HG03469 (cell line): ENCODE data around the gene ABCB4.

ENCODE experiments used
- ATAC-seq: cut with Tn5 transposase; IDR thresholded peaks from one replicate; pipeline ENCODE4 v1.9.1; 2021; ENCODE audit warnings: mild to moderate bottlenecking, moderate library complexity, moderate number of reproducible peaks; ENCODE audit not compliant: unreplicated experiment

Gene ABCB4

DNA sequence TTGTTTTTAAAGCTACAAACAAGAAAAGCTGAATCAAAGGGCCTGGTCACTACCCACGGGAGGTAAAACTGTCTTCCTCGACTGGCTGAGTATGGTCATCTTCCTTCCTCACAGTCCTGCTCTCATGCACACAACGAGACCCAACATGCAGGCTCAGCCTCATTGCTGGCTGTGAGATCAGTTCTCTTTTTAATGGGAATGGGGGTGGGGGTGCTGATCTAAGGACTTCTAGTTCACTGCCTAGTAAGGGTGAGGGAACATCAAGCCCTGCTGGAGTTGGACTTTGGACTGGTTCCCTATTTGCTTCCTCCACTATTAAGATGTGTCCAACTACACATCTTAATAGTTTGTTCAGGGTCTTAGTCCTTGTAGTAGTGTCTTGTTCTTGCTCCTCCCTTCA is 48.2 kb downstream of the ABCB4 start:
- ATAC-seq = no peak

DNA sequence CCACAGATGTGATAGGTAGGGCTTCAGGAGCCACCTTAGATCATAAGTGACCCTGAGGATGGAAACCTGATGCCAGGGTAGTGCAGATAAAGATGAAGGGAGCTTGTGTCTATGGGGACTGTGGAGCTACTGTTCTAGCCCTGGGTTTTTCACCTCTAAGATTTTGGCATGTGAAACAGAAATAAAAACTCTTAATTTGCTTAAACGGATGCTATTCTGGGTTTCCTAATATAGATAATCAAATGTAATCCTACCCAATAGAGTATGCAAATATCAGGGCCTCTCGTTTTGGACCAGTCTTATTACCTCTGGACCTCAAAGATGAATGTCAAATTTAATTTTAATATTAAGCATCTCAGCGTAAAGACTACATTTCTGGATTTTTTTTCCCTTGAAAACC is 49.3 kb downstream of the ABCB4 start:
- ATAC-seq = peak; percentile 71

DNA sequence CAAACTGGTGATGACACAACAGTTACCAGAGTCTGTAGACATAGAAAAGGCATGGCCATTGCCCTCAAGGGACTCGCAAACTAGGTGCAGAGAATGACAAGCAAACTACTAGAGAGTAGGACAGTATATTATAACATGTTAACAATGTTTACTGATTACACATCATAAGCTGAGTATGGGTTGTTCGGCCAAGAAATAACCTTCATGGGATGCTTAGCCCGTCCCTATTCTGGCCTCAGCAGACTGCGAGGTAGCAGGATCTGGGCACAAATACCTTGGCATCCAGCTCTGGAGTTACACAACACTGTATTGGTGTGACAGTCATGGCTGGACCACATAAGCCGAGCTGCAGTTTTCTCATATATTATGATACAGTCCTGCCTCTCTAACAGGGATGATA is 51.4 kb downstream of the ABCB4 start:
- no peak for ATAC-seq

DNA sequence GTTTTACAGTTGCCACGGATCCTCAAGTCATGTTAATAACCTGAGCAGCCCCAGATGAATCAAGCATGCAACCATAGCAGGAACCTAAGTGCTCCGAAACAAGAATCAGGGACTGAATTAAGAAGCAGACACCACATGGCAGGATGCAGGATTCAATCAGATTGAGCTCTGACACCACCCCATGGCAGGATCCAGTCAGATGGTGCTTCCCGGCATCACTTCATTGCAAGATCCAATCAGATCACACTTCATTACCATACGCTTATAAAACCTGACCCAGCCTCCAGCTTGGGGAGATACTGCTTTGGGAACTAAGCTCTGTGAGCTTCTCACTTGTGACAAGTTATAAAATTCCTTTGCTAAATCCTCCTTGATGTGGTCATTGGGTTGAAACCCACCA is 55.3 kb downstream of the ABCB4 start:
- no peak for ATAC-seq

DNA sequence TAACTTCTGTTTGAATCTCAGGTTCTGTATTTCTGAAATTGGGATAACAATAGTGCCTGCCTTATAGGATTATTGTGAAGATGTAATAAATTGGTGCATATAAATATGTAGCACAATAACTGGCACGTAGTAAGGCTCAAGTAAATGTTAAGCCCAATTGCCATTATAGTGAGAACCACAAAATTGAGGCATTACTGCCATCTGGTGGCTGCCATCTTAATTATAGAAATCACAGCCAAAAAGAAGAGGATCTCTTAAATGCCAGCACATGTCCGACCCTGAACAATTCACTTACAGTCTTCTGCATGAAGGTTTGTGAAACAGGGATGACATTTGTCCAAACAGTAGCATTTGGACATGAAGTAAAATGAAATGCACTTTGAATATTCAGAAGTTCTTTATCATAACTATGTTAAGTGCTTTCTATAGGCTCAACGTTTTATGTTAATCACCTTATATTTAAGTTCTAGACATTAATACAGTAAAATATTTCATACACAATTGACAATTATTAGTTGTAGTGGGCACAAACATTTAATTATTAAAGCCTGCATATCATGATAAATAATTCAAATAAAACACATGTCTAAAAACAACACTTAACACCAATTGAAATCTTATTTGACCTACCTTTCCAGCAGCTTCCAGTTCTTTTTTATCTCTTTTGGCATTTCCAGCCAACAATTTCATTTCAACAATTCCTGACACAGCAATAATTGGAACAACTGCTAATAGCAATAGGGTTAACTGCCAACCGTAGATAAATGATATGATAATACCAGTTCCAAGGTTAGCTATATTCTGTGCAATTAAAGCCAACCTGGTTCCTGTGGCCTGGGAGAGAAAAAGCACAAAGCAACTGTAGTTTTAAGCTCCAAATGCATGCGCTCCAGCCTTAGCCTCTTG is 58.5 kb downstream of the ABCB4 start:
- ATAC-seq = peak; percentile 74

DNA sequence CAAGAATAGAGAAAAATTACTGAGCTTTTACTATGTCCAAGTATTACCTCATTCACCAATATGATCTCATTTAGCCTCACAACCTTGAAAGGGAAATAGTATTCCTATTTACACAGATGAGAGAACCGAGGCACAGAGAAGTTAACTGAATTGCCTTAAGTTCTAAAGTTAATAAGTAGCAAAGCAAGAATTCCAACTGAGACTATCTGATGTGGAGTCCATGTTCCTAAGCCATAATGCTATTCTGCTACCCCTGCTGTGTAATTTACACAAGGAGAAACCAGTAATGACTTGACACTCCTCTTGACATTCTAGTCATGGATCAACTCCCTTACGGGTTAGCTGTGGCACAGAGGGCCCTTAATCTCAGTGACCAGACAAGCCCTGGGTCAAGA is 60.7 kb downstream of the ABCB4 start:
- ATAC-seq = no peak

DNA sequence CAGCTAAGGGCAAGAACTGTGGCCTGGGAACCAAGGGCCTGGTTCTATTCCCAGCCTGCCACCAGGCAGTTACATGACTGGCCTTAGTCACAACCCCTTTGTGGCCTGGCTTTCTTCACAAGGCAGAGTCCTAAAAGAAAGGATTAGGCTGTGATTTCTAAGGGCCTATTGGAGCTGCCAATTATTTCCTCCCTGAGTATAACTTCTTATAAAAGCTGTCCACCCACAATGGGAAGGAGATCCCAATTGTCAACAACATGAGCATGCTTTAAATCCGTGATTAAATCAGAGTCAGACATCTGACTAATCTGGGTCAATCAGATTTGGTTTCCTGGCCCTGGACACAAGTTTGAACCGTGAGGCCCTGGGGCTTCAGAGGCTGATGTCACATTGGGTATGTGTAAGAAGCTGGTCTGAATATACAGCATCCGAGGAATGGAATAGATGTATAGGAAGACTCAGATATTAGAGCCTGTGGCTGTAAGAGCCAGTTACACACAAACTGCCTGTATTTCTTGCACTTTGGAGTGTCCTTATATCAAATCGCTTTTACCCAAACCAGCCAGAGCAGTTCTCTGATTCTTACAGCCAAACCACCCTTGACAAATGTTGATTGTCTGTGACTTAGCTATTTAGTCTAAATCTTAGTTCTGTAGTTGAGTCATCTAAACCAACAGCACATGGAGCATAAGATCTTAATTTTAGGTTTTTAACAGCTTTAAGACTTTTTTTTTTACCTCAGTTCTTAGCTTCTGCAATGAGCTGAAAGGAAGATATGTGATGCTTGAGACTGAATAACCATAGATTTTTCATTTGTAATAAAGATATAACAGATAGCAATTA is 61.3 kb downstream of the ABCB4 start:
- no peak for ATAC-seq

DNA sequence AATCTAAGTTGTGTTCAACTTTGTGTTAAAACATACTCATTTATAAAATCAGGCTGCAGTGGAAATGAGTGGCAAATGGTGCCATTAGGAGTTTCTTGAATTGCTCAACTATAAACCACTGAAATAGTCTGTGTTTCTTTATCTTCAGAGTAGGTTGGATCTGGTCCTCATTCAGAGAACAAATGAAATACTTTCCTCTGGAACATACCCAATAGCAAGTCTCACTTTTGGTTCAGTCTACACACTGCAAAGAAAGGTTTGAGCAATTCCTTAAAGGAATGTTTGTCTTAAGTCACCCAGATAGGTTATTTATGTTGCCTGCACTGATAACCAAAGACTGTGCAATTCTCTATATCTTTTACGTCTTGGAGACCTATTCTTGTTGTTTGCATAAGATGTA is 62.5 kb downstream of the ABCB4 start:
- ATAC-seq = no peak

DNA sequence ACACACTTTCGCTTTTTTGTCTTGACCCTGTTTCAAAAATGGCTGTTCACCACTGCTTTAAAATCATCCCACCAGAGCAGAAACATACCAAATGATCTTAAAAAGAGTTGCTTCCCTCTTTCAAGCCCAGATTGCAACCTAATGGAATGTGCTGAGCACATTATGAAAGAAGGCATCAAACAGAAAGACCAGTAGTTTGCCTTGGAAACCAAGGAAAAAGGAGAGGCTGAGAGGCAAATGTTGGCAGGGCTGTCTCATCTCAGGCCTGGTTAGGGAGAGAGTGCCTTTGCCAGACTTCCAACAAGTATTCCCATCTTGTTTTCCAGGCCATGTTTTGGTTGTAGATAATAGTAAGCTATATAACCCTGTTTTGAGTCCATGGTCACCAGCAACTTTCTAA is 64.3 kb downstream of the ABCB4 start:
- no peak for ATAC-seq

DNA sequence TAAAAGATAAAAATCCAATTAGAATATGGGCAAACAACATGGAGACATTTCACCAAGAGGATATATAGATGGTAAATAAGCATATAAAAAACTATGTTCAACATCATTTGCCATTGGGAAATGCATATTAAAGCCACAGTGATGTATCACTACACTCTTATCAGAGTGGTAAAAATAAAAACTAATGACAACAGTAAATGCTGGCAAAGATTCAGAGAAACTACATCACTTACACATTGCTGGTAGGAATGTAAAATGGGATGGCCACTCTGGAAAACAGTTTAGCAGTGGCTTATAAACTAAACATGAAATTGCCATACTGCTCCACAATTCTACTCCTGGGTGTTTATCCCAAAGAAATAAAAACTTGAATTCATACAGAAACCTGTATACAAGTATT is 70.8 kb downstream of the ABCB4 start:
- no peak for ATAC-seq

DNA sequence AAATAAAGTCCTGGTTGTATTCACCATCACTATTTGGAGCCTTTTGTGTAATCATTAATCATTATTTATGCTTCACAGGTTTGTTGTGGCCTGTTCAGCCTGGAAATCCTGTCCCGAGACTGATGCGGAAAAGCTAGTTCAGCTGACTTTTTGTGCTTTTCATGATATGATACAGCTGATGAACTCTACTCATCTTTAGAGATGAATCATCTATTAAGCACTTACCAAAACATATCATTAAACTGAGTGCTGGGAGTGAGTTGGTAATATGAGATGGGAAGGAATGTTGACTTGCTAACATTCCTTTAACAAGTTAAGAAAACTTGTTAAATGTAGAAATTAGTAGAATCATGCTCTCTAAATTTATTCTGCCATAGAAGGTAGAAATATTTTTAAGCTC is 77.0 kb downstream of the ABCB4 start:
- ATAC-seq = no peak

DNA sequence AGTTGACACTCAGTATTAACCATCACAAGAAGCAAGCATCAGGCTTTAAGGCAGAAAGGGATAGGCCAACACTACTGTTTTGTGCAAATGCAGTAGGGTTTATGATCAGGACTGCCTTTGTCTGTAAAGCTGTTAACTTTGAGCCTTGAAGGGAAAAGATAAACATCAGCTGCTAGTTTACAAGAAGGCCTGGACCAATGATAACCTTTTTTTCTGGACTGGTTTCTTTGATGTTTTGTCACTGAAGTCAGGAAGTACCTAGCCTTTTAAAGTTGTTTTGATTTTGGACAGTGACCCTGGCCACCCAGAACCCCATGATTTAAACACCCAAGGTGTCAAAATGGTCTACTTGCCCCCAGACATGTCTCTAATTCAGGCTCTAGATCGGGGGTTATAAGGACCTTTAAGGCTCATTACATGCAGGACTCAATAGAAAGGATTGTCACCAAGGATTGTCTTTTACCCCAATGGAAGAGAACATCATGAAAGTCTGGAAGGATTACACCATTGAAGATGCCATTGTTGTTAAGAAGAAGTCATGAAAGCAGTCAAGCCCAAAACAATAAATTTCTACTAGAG is 79.9 kb downstream of the ABCB4 start:
- ATAC-seq = no peak

DNA sequence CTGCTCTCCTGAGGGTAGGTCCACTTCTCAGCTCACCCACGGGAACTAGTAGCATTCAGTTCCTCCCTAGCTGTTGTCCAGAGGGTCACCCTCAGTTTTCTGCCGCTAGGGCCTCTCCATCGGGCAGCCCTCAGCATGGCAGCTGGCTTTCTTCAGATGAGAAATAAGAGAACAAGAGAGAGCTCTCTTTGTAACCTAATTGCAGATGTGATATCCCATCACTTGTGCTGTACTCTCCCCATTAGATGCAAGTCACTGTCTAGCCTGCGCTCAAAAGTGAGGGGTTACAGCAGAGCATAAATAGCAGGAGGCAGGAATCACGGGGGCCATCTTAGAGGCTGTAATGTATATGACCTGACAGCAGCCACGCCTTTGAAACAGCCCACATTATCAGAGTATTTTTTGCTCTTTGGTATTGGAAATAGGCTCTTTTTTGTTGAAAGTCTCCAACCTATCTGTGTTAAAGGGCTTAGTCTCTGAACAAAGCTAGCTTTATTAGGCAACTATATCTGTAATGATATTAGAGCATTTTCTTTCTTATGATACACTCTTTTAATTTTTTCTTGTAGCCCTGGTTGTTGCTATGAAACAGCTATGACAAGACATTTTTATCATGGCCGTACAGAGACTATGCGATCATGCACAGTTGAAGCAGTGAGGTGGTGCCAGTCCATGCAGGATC is 84.3 kb downstream of the ABCB4 start:
- no peak for ATAC-seq

DNA sequence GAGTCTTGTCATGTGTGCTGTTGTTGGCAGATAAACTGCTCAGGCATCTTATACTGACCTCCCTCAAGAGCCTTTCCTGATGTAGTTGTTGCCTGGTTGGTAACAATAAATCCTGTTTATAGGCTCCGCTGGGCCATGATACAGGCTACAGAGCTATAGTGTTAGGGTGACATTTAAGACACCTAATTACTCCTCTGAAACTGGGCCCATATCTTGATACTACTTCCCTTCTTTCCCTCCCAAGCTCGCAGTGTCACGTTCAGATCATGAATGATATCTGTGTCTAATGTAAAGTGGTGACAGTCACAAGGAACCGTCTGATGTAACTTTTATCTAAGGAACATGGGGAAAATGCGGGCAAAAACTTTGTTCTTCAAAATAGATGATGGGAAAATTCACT is 94.6 kb downstream of the ABCB4 start:
- ATAC-seq = no peak

DNA sequence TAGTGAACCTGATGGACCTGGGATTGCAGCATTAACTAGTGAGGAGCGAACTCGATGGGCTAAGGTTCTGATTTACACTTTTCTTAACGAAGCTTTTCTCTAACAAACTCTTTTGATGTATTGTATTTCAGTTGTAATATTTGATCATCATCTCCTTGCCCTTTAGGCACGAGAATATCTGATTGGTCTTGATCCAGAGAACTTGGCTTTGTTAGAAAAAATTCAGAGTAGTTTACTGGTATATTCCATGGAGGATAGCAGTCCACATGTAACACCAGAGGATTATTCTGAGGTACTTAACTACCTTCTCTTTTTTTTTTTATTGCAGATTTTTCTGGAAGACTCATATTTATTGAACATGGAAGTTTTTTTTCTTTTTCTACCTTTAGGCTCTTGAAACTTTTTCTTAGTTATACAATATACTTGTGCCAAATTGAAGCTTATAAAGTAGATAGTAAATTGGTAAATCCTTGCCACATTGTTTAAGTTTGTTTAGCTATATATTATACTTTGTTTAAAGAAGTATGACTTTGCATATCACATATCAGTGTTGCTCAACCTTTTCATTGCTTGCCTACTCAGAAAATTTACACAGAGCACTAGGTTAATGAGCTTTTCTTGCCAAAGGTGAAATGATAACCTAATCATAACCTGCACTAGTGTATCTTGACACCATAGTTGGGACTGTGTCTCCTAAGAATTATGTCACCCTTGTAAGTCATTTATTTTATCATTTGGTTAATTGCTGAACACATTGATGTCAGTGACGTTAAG is 99.6 kb downstream of the ABCB4 start:
- ATAC-seq = no peak

DNA sequence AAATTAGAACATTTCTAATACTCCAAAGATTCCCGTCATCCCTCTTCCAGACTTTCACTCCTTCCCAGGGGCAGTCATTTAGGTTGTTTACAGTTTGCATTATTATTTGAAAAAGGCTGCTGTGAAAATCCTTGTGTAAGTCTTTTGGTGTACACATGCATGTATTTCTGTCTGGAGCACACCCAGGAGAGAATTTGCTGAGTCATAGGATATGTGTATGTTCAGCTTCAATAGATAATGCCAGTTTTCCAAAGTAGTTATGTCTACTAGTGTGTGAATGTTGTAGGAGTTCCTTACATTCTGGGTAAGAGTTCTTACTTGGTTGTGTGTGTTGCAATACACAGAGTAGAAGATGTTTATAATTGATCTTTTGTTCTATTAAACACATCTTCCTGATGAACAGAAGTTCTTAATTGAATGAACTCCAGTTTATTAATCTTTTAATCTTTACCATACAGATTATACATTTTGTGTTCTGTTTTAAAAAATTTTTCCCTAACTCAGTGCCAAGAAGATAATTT is 104.8 kb downstream of the ABCB4 start:
- no peak for ATAC-seq

DNA sequence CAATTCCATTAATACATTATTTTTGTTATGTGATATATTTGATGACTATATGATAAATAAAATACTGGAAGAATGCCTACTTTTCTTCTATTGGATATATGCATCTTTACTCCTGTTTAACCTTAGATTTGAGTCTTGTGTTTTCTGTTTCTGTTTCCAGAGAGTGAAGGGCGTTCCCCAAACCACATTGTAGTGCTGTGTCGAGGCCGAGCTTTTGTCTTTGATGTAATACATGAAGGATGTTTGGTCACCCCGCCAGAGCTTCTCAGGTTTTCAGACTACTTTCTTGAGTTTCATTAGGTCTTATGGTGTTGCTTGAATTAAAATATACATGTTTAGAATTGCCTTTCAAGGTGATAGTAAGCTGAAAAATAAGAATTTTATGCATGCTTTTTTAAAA is 106.3 kb downstream of the ABCB4 start:
- no peak for ATAC-seq

DNA sequence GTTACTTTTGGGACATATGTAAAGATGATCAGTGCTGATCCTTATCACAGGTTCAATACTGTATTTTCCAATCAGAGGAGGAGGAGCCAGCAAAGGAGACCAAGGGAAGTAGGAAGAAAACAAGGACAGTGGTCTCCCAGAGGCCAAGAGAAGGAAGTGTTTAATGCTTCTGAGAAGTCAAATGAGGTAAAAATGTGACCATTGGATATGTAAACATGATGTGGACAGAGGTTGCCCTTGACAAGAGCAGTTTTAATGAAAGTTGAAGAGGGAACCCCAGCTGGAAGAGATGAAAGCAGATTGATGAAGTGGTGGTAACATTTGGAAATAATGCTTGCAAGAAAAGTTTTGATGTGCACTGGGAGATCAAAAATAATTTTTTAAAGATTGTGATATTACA is 111.2 kb downstream of the ABCB4 start:
- no peak for ATAC-seq

DNA sequence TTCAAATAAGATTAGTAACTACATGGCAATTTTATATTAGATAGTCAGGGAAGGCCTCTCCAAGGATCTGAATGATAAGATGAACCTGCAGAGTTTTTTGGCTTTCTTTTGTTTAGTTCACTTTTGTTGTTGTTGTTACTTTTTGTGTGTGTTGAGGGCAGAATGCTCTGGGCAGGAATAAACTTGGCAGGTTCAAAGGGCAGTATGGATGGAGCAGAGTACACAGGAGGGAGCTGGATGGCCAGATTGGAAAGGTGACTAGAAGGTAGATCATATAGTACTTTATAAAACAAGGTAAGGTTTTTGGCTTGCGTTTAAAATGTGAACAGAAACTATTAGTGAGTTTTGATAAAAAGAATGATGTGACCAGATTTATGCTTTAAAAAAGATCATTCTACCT is 112.1 kb downstream of the ABCB4 start:
- no peak for ATAC-seq

DNA sequence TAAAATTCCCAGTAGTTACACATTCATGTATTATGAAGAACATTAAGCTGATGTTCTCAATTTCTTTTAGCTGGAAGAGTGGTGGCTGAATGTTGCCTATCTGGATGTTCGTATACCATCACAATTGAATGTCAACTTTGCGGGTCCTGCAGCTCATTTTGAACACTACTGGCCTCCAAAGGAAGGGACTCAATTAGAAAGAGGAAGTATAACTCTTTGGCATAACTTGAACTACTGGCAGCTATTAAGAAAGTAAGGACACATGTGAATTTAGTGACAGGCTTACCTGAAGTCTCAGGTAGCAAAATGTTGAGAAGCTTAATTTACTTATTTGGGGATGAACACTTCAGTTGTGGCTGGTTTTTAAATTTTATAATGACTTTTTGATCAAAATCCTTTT is 114.2 kb downstream of the ABCB4 start:
- ATAC-seq = no peak
